ENCODE measurements around the gene CBFB.

Gene CBFB

GRCh38 chr16:67087803-67088202, 58.9 kb downstream of the CBFB start:
- no peaks in the 10 kb centered on the region for H3K9me3 ChIP-seq (ENCODE audit: insufficient read depth, low read length)
- no peak overlapping the region for H3K9ac ChIP-seq (ENCODE audit: low read length)
- H3K36me3 ChIP-seq (replicated peaks; ENCODE audit: low read depth, low read length), result peaks cover 18% of the 10 kb centered on the region
- no peak for TF ChIP-seq EZH2phosphoT487 (IDR thresholded peaks at IDR 0.05; ENCODE audit: low read depth)
- TF ChIP-seq CTCF (IDR thresholded peaks at IDR 0.05; ENCODE audit: low read depth, low read length), result no peak
- no peak overlapping the region for H3K4me2 ChIP-seq (ENCODE audit: low read length)
- H3K79me2 ChIP-seq (ENCODE audit: low read length), result peaks cover 15% of the 10 kb centered on the region
- no peak overlapping the region for H2AFZ ChIP-seq (ENCODE audit: low read depth, low read length)
- no peak overlapping the region for H3K4me3 ChIP-seq (ENCODE audit: low read length)
- no peak overlapping the region for H3K27ac ChIP-seq (ENCODE audit: low read length)
- H3K27me3 ChIP-seq (ENCODE audit: low read depth, low read length), result no peaks in the 10 kb centered on the region
- peaks cover 33% of the 10 kb centered on the region for H3K4me1 ChIP-seq (ENCODE audit: low read length)
- H4K20me1 ChIP-seq (ENCODE audit: insufficient read depth, low read length), result 0 out of 2 replicates have a peak, but pooled peaks cover 5% of the 10 kb centered on the region

- peaks cover 25% of the 10 kb centered on the region for H3K36me3 ChIP-seq (replicated peaks; ENCODE audit: low read depth, low read length)
- 0 out of 2 replicates have a peak, but pooled peaks cover 5% of the 10 kb centered on the region for H4K20me1 ChIP-seq (ENCODE audit: insufficient read depth, low read length)
- 0 out of 2 replicates have a peak overlapping the region, but pooled peaks have one; percentile 16 for H3K4me2 ChIP-seq (ENCODE audit: low read length)
- H3K9ac ChIP-seq (ENCODE audit: low read length), result no peak overlapping the region
- H3K27me3 ChIP-seq (ENCODE audit: low read depth, low read length), result no peaks in the 10 kb centered on the region
- H3K4me1 ChIP-seq (ENCODE audit: low read length), result peaks cover 33% of the 10 kb centered on the region
- 0 out of 2 replicates have a peak overlapping the region, but pooled peaks have one; percentile 11 for H3K27ac ChIP-seq (ENCODE audit: low read length)
- H3K4me3 ChIP-seq (ENCODE audit: low read length), result no peak overlapping the region
- TF ChIP-seq CTCF (IDR thresholded peaks at IDR 0.05; ENCODE audit: low read depth, low read length) (no peak), EZH2phosphoT487 (IDR thresholded peaks at IDR 0.05; ENCODE audit: low read depth) (no peak)
- H2AFZ ChIP-seq (ENCODE audit: low read depth, low read length), result no peak overlapping the region
- no peaks in the 10 kb centered on the region for H3K9me3 ChIP-seq (ENCODE audit: insufficient read depth, low read length)
- peaks cover 21% of the 10 kb centered on the region for H3K79me2 ChIP-seq (ENCODE audit: low read length)
Measured at GRCh38 chr16:67088551-67088950, 59.6 kb downstream of the CBFB start.

GRCh38 chr16:67089101-67089500, 60.2 kb downstream of the CBFB start:
- no peak overlapping the region for H2AFZ ChIP-seq (ENCODE audit: low read depth, low read length)
- H4K20me1 ChIP-seq (ENCODE audit: insufficient read depth, low read length), result 0 out of 2 replicates have a peak, but pooled peaks cover 5% of the 10 kb centered on the region
- no peaks in the 10 kb centered on the region for H3K9me3 ChIP-seq (ENCODE audit: insufficient read depth, low read length)
- no peak overlapping the region for H3K4me3 ChIP-seq (ENCODE audit: low read length)
- no peak overlapping the region for H3K9ac ChIP-seq (ENCODE audit: low read length)
- 0 out of 2 replicates have a peak overlapping the region, but pooled peaks have one; percentile 11 for H3K27ac ChIP-seq (ENCODE audit: low read length)
- no peak for TF ChIP-seq CTCF (IDR thresholded peaks at IDR 0.05; ENCODE audit: low read depth, low read length)
- TF ChIP-seq EZH2phosphoT487 (IDR thresholded peaks at IDR 0.05; ENCODE audit: low read depth), result no peak
- H3K4me1 ChIP-seq (ENCODE audit: low read length), result peaks cover 30% of the 10 kb centered on the region
- H3K27me3 ChIP-seq (ENCODE audit: low read depth, low read length), result no peaks in the 10 kb centered on the region
- peaks cover 24% of the 10 kb centered on the region for H3K79me2 ChIP-seq (ENCODE audit: low read length)
- H3K36me3 ChIP-seq (replicated peaks; ENCODE audit: low read depth, low read length), result peaks cover 28% of the 10 kb centered on the region
- peak overlapping the region; percentile 16; the same call in 1 of the 2 replicates for H3K4me2 ChIP-seq (ENCODE audit: low read length)

GRCh38 chr16:67091906-67092566, 63.1 kb downstream of the CBFB start:
- no peak overlapping the region for H3K27ac ChIP-seq (ENCODE audit: low read length)
- no peak overlapping the region for H3K4me3 ChIP-seq (ENCODE audit: low read length)
- H3K9me3 ChIP-seq (ENCODE audit: insufficient read depth, low read length), result no peaks in the 10 kb centered on the region
- no peak for TF ChIP-seq EZH2phosphoT487 (IDR thresholded peaks at IDR 0.05; ENCODE audit: low read depth)
- 0 out of 2 replicates have a peak, but pooled peaks cover 5% of the 10 kb centered on the region for H4K20me1 ChIP-seq (ENCODE audit: insufficient read depth, low read length)
- H3K79me2 ChIP-seq (ENCODE audit: low read length), result peaks cover 29% of the 10 kb centered on the region
- no peak overlapping the region for H3K9ac ChIP-seq (ENCODE audit: low read length)
- peaks cover 21% of the 10 kb centered on the region for H3K36me3 ChIP-seq (replicated peaks; ENCODE audit: low read depth, low read length)
- peaks cover 30% of the 10 kb centered on the region for H3K4me1 ChIP-seq (ENCODE audit: low read length)
- H3K4me2 ChIP-seq (ENCODE audit: low read length), result no peak overlapping the region
- no peak overlapping the region for H2AFZ ChIP-seq (ENCODE audit: low read depth, low read length)
- H3K27me3 ChIP-seq (ENCODE audit: low read depth, low read length), result no peaks in the 10 kb centered on the region

Measured in OCI-LY3 (cell line).